AG09319 (cell line): ENCODE results near the gene CDH16.

ENCODE experiments used
- DNase-seq: peaks from one replicate; pipeline ENCODE4 v3.0.0-alpha.2; 2010; ENCODE audit warnings: low read depth; ENCODE audit errors: extremely low read depth
- TF ChIP-seq, protein P1 (sequence below): IDR thresholded peaks from 2 replicates; pipeline ENCODE4 v1.5.1; 2011; ENCODE audit warnings: low read depth, mild to moderate bottlenecking, inconsistent platforms, low read length, moderate library complexity

CDH16 gene

DNA sequence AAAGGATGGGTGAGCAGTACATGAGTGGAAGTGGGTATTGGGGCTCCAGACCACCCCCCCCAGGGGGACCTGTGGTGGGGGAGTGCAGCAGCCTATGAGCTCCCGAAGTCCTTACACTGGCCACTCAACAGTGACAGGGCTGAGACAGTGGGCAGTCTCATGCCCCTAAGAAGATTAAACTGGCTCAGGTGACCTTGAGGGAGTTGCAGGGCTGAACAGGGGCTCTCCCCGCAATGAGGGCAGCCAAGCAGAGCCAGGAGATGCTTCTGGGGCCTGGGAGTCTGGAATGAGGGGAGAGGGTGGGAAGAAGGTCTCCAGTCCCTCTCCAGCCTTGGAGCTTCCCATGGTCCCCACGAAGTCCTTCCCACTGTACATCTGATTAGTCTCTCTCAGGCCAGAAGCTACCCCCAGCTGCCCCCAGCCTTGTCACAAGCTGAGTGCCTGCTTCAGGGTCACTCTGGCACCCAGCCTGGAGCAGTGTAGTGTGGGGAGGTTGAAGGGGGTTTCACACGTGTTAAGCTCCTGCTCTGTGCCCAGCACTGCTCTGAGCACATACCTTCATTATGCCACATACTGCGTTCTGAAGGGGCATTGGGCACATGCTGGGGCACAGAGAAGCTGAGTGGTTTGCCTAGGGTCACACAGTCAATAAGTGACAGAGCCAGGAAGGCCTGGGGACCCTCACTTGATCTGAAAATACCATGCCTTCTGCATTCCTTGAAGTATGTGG lies 1.0 kb upstream of the CDH16 start:
- DNase-seq = no peak
- TF ChIP-seq, protein P1, sequence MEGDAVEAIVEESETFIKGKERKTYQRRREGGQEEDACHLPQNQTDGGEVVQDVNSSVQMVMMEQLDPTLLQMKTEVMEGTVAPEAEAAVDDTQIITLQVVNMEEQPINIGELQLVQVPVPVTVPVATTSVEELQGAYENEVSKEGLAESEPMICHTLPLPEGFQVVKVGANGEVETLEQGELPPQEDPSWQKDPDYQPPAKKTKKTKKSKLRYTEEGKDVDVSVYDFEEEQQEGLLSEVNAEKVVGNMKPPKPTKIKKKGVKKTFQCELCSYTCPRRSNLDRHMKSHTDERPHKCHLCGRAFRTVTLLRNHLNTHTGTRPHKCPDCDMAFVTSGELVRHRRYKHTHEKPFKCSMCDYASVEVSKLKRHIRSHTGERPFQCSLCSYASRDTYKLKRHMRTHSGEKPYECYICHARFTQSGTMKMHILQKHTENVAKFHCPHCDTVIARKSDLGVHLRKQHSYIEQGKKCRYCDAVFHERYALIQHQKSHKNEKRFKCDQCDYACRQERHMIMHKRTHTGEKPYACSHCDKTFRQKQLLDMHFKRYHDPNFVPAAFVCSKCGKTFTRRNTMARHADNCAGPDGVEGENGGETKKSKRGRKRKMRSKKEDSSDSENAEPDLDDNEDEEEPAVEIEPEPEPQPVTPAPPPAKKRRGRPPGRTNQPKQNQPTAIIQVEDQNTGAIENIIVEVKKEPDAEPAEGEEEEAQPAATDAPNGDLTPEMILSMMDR = no peak

DNA sequence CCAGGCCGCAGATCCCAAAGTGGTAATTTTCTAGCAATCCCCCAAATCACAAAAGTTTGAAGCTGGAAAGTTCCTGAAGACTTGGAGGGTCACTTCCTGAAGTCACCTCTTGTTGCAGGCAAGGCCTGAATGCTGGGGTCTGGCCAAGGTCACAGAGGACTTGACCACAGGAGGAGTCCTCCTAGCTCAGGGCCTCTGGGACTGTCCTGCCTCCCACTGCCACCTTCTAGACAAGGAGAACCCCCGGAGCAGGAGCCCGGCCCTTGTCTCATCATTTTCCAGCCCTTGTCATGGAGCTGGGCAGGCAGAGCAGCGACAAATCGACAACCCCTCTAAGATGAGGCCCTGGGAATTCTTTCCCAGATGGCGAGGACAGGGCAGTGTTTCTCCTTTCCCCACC lies 330 bp downstream of the CDH16 start:
- DNase-seq = no peak
- TF ChIP-seq, protein P1 = no peak

DNA sequence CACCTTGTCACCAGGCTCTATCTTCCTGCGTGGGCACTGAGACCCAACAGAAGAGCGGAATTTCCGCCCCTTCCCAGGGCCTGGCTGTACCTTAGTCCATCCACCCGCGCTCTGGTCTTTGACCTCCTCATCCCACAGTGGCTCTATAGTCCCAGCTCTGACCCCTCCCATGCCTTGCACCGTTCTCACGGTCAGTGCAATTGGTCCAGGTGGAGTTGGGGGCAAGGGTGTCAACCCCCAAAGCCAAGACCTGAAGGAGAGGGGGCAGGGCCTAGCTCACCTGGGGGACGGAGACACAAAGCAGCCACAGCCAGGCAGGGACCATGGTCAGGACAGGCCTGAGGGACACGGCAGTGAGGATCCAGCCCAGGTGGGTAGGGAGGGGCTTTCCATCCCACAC lies 944 bp downstream of the CDH16 start:
- TF ChIP-seq, protein P1 = no peak
- no peak for DNase-seq

DNA sequence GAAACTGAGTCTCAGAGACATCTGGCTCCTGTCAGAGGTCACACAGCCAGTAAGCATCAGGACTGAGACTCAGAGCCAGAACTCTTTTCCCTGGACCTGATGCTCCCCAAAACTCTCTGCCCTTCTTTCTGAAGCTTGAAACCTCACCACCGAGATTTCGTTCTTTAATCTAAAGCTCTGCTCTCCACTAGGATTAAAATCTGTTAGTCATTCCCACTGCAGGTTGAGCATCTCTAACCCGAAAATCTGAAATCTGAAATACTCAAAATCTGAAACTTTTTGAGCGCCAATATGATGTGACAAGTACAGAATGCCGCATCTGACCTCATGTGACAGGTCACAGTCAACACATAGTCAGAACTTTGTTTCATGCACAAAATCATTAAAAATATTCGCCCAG lies 2.2 kb downstream of the CDH16 start:
- TF ChIP-seq, protein P1 = no peak
- no peak for DNase-seq

DNA sequence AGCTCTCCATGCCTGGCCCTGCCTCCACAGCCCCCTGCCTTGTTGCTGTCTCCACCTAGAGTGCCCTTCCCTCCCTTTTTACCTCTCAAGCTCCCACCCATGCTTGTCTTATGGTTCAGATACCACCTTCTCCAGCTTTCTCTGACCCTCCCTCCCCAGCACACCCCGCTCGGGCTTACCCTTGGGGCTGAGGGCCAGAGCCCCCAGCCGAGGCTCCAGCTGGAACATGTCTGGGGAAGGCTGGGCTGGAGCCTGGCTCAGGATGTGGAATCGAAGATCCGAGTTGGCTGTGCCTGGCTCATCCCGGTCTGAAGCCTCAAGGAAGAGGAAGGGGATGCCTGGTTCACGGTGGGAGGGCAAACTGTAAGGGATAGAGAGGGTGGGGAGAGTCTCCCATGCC lies 3.6 kb downstream of the CDH16 start:
- DNase-seq = no peak

DNA sequence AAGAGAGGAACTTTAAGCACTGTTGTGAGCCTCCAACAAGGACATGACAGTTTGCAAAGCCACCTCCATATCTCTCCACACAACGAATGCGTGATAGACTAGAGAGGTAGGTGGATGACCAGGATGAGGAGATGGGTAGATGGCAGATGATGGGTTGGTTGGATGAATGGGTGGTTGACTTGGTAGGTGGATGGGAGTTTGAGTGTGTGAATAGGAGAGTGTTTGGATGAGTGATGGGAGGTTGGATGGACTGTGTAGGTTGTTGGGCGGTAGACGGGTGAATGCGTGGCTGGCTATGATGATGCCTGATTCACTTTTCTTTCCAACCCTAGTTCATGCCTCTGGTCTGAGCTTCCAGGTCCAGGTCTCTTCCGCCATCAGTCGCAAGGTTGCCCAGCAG lies 4.1 kb downstream of the CDH16 start:
- DNase-seq = no peak
- TF ChIP-seq, protein P1 = no peak

More for the DNA sequence above, 3.6 kb downstream of the CDH16 start:
- TF ChIP-seq, protein P1 = no peak

DNA sequence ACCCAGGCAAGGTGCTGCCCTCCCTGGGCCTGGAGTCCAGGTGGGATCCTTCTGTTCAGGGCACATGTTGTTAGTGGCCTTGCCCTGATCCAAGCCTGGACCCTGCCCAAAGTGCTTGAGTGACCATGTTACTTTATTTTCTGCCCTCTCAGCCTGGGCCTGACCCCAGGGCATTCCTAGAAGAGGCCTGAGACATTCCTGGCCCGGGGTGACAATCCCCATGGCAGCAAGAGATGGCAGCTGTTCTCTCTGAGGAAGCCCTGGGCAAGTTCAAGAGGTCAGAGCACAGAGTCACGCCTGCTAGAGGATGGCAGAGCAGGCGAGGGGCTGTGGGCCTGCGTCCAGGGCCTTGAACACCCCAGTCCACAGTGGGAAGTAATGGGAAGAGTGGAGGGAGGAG lies 5.0 kb downstream of the CDH16 start:
- TF ChIP-seq, protein P1 = no peak
- DNase-seq = no peak
